ENCODE data around the gene DAD1.
"Not testable (repeated sequence)": the region's sequence is repeated elsewhere in the genome, so short reads cannot be mapped to it uniquely, and the experiment has no call there.

The DAD1 gene

DNA sequence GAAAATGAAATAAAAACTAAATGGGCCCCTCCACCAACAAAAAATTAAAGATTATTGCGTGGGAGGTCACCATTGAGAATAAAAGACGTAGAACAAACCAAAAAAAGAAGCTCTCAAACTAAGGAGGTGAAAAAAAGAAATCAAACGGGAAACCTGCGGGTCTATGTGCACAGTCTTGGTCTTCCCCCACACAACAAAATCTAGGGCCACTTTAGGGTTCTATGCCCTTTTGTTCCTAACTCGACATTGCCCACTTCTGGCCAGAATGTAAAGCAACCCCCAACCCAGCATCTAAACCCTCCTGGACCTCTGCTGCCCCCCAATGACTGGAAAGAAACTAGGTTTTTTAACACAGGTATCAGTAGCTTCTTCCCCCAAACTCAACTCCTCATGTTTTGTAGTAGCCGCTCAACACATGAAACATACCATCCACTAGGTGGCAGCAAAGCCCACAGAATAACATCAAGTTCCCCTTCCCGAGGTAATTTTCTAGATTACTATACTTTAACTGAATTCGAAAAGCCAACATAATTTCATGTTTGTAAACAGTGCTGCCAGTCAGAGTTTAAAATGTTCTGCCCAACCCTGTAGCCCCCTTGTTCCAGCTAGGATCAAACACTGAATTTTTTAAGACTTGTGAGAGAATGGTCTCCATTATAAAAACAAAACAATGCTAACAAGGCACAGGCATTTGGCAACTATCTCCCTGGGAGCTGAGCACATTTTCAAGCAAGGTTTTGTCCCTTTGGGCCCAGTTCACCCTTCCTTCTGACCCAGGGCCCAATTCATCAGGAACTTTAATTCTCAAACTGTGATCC, 18.7 kb downstream of the DAD1 start:
- no peaks in the 10 kb centered on the region for H3K9me3 ChIP-seq (ENCODE audit: severe bottlenecking)
- H3K27ac ChIP-seq = 0 out of 2 replicates have a peak overlapping the region, but pooled peaks have one; percentile 3
- peak; percentile 79 for DNase-seq
- no peaks in the 10 kb centered on the region for H3K27me3 ChIP-seq (ENCODE audit: insufficient read depth, low read depth, severe bottlenecking)
- TF ChIP-seq, protein P1, sequence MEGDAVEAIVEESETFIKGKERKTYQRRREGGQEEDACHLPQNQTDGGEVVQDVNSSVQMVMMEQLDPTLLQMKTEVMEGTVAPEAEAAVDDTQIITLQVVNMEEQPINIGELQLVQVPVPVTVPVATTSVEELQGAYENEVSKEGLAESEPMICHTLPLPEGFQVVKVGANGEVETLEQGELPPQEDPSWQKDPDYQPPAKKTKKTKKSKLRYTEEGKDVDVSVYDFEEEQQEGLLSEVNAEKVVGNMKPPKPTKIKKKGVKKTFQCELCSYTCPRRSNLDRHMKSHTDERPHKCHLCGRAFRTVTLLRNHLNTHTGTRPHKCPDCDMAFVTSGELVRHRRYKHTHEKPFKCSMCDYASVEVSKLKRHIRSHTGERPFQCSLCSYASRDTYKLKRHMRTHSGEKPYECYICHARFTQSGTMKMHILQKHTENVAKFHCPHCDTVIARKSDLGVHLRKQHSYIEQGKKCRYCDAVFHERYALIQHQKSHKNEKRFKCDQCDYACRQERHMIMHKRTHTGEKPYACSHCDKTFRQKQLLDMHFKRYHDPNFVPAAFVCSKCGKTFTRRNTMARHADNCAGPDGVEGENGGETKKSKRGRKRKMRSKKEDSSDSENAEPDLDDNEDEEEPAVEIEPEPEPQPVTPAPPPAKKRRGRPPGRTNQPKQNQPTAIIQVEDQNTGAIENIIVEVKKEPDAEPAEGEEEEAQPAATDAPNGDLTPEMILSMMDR (IDR thresholded peaks at IDR 0.05; ENCODE audit: low read depth, low read length) = peak; percentile 81
- no peak overlapping the region for H3K4me3 ChIP-seq (ENCODE audit: low read depth, low read length)
- peaks cover 42% of the 10 kb centered on the region for H3K36me3 ChIP-seq

GRCh38 chr14:22569737-22570131, 19.3 kb downstream of the DAD1 start:
- peaks cover 39% of the 10 kb centered on the region for H3K36me3 ChIP-seq
- TF ChIP-seq, protein P1 (IDR thresholded peaks at IDR 0.05; ENCODE audit: low read depth, low read length) = no peak
- H3K4me3 ChIP-seq (ENCODE audit: low read depth, low read length) = no peak overlapping the region
- no peak for DNase-seq
- H3K27me3 ChIP-seq (ENCODE audit: insufficient read depth, low read depth, severe bottlenecking) = no peaks in the 10 kb centered on the region
- no peak overlapping the region for H3K27ac ChIP-seq
- H3K9me3 ChIP-seq (ENCODE audit: severe bottlenecking) = no peaks in the 10 kb centered on the region

GRCh38 chr14:22569106-22569736, 19.8 kb downstream of the DAD1 start:
- DNase-seq = no peak
- TF ChIP-seq, protein P1 (IDR thresholded peaks at IDR 0.05; ENCODE audit: low read depth, low read length) = no peak
- Histone ChIP-seq H3K9me3 (ENCODE audit: severe bottlenecking) (no peaks in the 10 kb centered on the region), H3K27ac (no peak overlapping the region), H3K36me3 (peaks cover 36% of the 10 kb centered on the region), H3K27me3 (ENCODE audit: insufficient read depth, low read depth, severe bottlenecking) (no peaks in the 10 kb centered on the region), H3K4me3 (ENCODE audit: low read depth, low read length) (no peak overlapping the region)

DNA sequence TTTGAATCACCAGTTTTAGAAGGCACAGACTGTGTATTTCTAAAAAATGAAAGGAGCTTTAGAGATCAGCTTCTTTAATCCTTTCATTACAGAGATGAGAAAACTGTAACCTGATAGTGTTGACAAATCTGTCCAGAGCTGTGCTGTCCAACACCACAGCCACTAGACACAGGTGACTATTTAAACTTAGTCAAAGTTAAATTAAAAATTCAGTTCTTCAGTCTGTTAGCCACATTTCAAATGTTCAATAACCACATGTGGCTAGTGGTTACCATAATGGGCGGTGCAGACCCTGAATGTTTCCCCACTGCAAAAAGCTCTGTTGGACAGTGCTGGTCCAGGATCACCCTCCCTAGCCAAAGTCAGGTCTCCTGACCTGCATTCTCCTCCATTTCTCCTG, 21.6 kb downstream of the DAD1 start:
- peak overlapping the region; percentile 74 for H3K27ac ChIP-seq
- peak overlapping the region; percentile 29; the same call in 1 of the 2 replicates for H3K4me3 ChIP-seq (ENCODE audit: low read depth, low read length)
- TF ChIP-seq, protein P1 (IDR thresholded peaks at IDR 0.05; ENCODE audit: low read depth, low read length) = no peak
- no peak for DNase-seq
- no peaks in the 10 kb centered on the region for H3K9me3 ChIP-seq (ENCODE audit: severe bottlenecking)
- no peaks in the 10 kb centered on the region for H3K27me3 ChIP-seq (ENCODE audit: insufficient read depth, low read depth, severe bottlenecking)
- H3K36me3 ChIP-seq = peaks cover 24% of the 10 kb centered on the region

GRCh38 chr14:22566845-22567244, 22.2 kb downstream of the DAD1 start:
- TF ChIP-seq, protein P1 (IDR thresholded peaks at IDR 0.05; ENCODE audit: low read depth, low read length) = no peak
- Histone ChIP-seq H3K9me3 (ENCODE audit: severe bottlenecking) (no peaks in the 10 kb centered on the region), H3K36me3 (peaks cover 18% of the 10 kb centered on the region), H3K4me3 (ENCODE audit: low read depth, low read length) (peak overlapping the region; percentile 29; the same call in 1 of the 2 replicates), H3K27ac (peak overlapping the region; percentile 74), H3K27me3 (ENCODE audit: insufficient read depth, low read depth, severe bottlenecking) (no peaks in the 10 kb centered on the region)
- no peak for DNase-seq

DNA sequence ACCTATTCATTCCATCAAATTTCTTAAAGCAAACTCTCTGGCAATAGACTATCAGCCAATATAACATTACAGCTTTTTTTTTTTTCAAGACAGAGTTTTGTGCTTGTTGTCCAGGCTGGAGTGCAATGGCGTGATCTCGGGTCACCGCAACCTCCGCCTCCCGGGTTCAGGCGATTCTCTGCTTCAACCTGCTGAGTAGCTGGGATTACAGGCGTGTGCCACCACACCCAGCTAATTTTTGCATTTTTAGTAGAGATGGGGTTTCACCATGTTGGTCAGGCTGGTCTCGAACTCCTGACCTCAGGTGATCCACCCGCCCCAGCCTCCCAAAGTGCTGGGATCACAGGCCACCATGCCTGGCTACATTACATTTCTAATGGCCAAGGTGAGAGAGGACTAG, 22.8 kb downstream of the DAD1 start:
- not testable (repeated sequence) for H3K27me3 ChIP-seq (ENCODE audit: insufficient read depth, low read depth, severe bottlenecking); H3K4me3 ChIP-seq (ENCODE audit: low read depth, low read length); H3K9me3 ChIP-seq (ENCODE audit: severe bottlenecking); DNase-seq
- peaks cover 15% of the 10 kb centered on the region for H3K36me3 ChIP-seq
- peak overlapping the region; percentile 74 for H3K27ac ChIP-seq
